Activated naive CD4-positive, alpha-beta T cell treated with anti-CD3 and anti-CD28 coated beads, Interleukin-2, amount 10 ng/mL, durations not matched to agents 7 days and 5 days (primary cell): Measurements from ENCODE around the gene ENKD1.
A peak's percentile ranks its signal among the peaks of the same experiment; 100 is the strongest.

Experiments
- CTCF ChIA-PET: fragments of 350-600 bp; sonication (Branson Sonifier 250); formaldehyde crosslinking; loops from one replicate; lab custom pipeline; 2021; ENCODE audit warnings: antibody characterized with exemption; lab: Charles Lee
- DNase-seq: peaks from one replicate; pipeline ENCODE4 v3.0.0-alpha.2; 2020
- H3K27ac Mint-ChIP-seq: one replicate; pipeline ENCODE4 v1.8.0; 2021; ENCODE audit warnings: mild to moderate bottlenecking, moderate library complexity, mixed read lengths
- H3K27me3 Mint-ChIP-seq: one replicate; pipeline ENCODE4 v1.8.0; 2021; ENCODE audit warnings: mild to moderate bottlenecking, mixed read lengths
- H3K36me3 Mint-ChIP-seq: one replicate; pipeline ENCODE4 v1.8.0; 2021; ENCODE audit warnings: mixed read lengths
- H3K4me1 Mint-ChIP-seq: one replicate; pipeline ENCODE4 v1.8.0; 2021; ENCODE audit warnings: mixed read lengths
- H3K4me3 Mint-ChIP-seq: one replicate; pipeline ENCODE4 v1.8.0; 2021; ENCODE audit warnings: mild to moderate bottlenecking, moderate library complexity, mixed read lengths
- H3K9me3 Mint-ChIP-seq: one replicate; pipeline ENCODE4 v1.8.0; 2021; ENCODE audit warnings: mixed read lengths

ENKD1 gene

GRCh38 chr16:67666559-67667452 is at the start of gene ENKD1, which contains the start of gene C16orf86:
Gene ENKD1 (minus strand): TSS chr16:67666750. CDS start chr16:67666442, 308 bp downstream.
Gene C16orf86 (plus strand): TSS chr16:67666814. CDS start chr16:67666971, 157 bp downstream.
- H3K4me1 Mint-ChIP-seq = peaks cover 33% of the 10 kb centered on the region

GRCh38 chr16:67716097-67716496 is 49.5 kb upstream of the ENKD1 start:
- Mint-ChIP-seq H3K4me1 (peaks cover 36% of the 10 kb centered on the region), H3K27ac (no peak overlapping the region), H3K36me3 (peaks cover 5% of the 10 kb centered on the region), H3K9me3 (no peaks in the 10 kb centered on the region), H3K4me3 (no peak overlapping the region), H3K27me3 (peaks cover 4% of the 10 kb centered on the region)
- no peak for DNase-seq
- CTCF ChIA-PET = interaction anchor here (0.8 to 1.3 kb wide), 2 partner anchors 34 to 100 kb away, joined by 3 to 4 read pairs; no protein-coding TSS in a partner anchor

More at GRCh38 chr16:67666559-67667452, at the start of gene ENKD1, which contains the start of gene C16orf86:
- CTCF ChIA-PET = interaction anchor here (0.6 to 10.0 kb wide), 15 partner anchors 10 to 195 kb away, joined by 3 to 151 read pairs (median 4); partner anchors contain the start of genes CARMIL2, CTCF and GFOD2
- Mint-ChIP-seq H3K27ac (peak within 1 kb of the TSS; percentile 86), H3K27me3 (peaks cover 4% of the 10 kb centered on the region), H3K36me3 (peaks cover 9% of the 10 kb centered on the region), H3K9me3 (no peaks in the 10 kb centered on the region), H3K4me3 (peak within 1 kb of the TSS; percentile 87)
- DNase-seq = peak; percentile 91

GRCh38 chr16:67714522-67714921 is 48.0 kb upstream of the ENKD1 start:
- peaks cover 22% of the 10 kb centered on the region for H3K4me1 Mint-ChIP-seq
- CTCF ChIA-PET = interaction anchor here (0.6 to 1.3 kb wide), 2 partner anchors 102 to 1512 kb away, joined by 3 to 4 read pairs; no protein-coding TSS in a partner anchor
- H3K27ac Mint-ChIP-seq = no peak overlapping the region
- DNase-seq = no peak
- peaks cover 4% of the 10 kb centered on the region for H3K27me3 Mint-ChIP-seq
- no peaks in the 10 kb centered on the region for H3K9me3 Mint-ChIP-seq
- no peak overlapping the region for H3K4me3 Mint-ChIP-seq
- peaks cover 6% of the 10 kb centered on the region for H3K36me3 Mint-ChIP-seq

- H3K27me3 Mint-ChIP-seq = no peaks in the 10 kb centered on the region
- peaks cover 22% of the 10 kb centered on the region for H3K4me1 Mint-ChIP-seq
- DNase-seq = no peak
- no peak overlapping the region for H3K4me3 Mint-ChIP-seq
- no peaks in the 10 kb centered on the region for H3K9me3 Mint-ChIP-seq
- peaks cover 6% of the 10 kb centered on the region for H3K36me3 Mint-ChIP-seq
- CTCF ChIA-PET = interaction anchor here (0.6 to 1.3 kb wide), 2 partner anchors 103 to 1513 kb away, joined by 3 to 4 read pairs; no protein-coding TSS in a partner anchor
- no peak overlapping the region for H3K27ac Mint-ChIP-seq
Observed at GRCh38 chr16:67713647-67714273, 47.2 kb upstream of the ENKD1 start.

- CTCF ChIA-PET = no interaction called here
- H3K4me1 Mint-ChIP-seq = peaks cover 3% of the 10 kb centered on the region
- H3K27me3 Mint-ChIP-seq = no peaks in the 10 kb centered on the region
- H3K27ac Mint-ChIP-seq = no peak overlapping the region
- no peak overlapping the region for H3K4me3 Mint-ChIP-seq
- H3K36me3 Mint-ChIP-seq = peaks cover 4% of the 10 kb centered on the region
- DNase-seq = no peak
- H3K9me3 Mint-ChIP-seq = no peaks in the 10 kb centered on the region
Observed at GRCh38 chr16:67710607-67711006, 44.1 kb upstream of the ENKD1 start.

GRCh38 chr16:67709050-67709449 is 42.5 kb upstream of the ENKD1 start:
- Mint-ChIP-seq H3K4me3 (no peak overlapping the region), H3K9me3 (no peaks in the 10 kb centered on the region), H3K4me1 (peaks cover 9% of the 10 kb centered on the region), H3K36me3 (peaks cover 4% of the 10 kb centered on the region), H3K27me3 (no peaks in the 10 kb centered on the region), H3K27ac (no peak overlapping the region)
- no peak for DNase-seq
- CTCF ChIA-PET = no interaction called here

GRCh38 chr16:67708368-67708771 is 41.8 kb upstream of the ENKD1 start:
- CTCF ChIA-PET = interaction anchor here (0.7 kb wide), 1 partner anchor 108 kb away, joined by 5 read pairs; no protein-coding TSS in a partner anchor

GRCh38 chr16:67707790-67708189 is 41.2 kb upstream of the ENKD1 start:
- CTCF ChIA-PET = interaction anchor here (0.7 kb wide), 1 partner anchor 109 kb away, joined by 5 read pairs; no protein-coding TSS in a partner anchor
- H3K4me3 Mint-ChIP-seq = no peak overlapping the region
- H3K36me3 Mint-ChIP-seq = peaks cover 4% of the 10 kb centered on the region
- no peaks in the 10 kb centered on the region for H3K9me3 Mint-ChIP-seq
- no peak overlapping the region for H3K27ac Mint-ChIP-seq
- no peaks in the 10 kb centered on the region for H3K27me3 Mint-ChIP-seq
- peaks cover 19% of the 10 kb centered on the region for H3K4me1 Mint-ChIP-seq
- DNase-seq = no peak

More at GRCh38 chr16:67708368-67708771, 41.8 kb upstream of the ENKD1 start:
- Mint-ChIP-seq H3K27me3 (no peaks in the 10 kb centered on the region), H3K9me3 (no peaks in the 10 kb centered on the region), H3K36me3 (peaks cover 4% of the 10 kb centered on the region), H3K27ac (no peak overlapping the region), H3K4me1 (peaks cover 13% of the 10 kb centered on the region), H3K4me3 (no peak overlapping the region)
- no peak for DNase-seq

- CTCF ChIA-PET = no interaction called here
- Mint-ChIP-seq H3K36me3 (peaks cover 4% of the 10 kb centered on the region), H3K9me3 (no peaks in the 10 kb centered on the region), H3K27ac (no peak overlapping the region), H3K27me3 (no peaks in the 10 kb centered on the region), H3K4me1 (peaks cover 19% of the 10 kb centered on the region), H3K4me3 (no peak overlapping the region)
- no peak for DNase-seq
Observed at GRCh38 chr16:67707210-67707609, 40.7 kb upstream of the ENKD1 start.

GRCh38 chr16:67704110-67704509 is 37.6 kb upstream of the ENKD1 start:
- Mint-ChIP-seq H3K4me1 (peaks cover 22% of the 10 kb centered on the region), H3K27me3 (no peaks in the 10 kb centered on the region), H3K27ac (no peak overlapping the region), H3K36me3 (no peaks in the 10 kb centered on the region), H3K9me3 (no peaks in the 10 kb centered on the region), H3K4me3 (no peak overlapping the region)
- no peak for DNase-seq
- CTCF ChIA-PET = no interaction called here

- H3K27ac Mint-ChIP-seq = peak overlapping the region; percentile 89
- H3K4me3 Mint-ChIP-seq = no peak overlapping the region
- CTCF ChIA-PET = no interaction called here
- peaks cover 22% of the 10 kb centered on the region for H3K4me1 Mint-ChIP-seq
- DNase-seq = peak; percentile 45
- peaks cover 1% of the 10 kb centered on the region for H3K36me3 Mint-ChIP-seq
- H3K27me3 Mint-ChIP-seq = no peaks in the 10 kb centered on the region
- no peaks in the 10 kb centered on the region for H3K9me3 Mint-ChIP-seq
Observed at GRCh38 chr16:67703626-67704025, 37.1 kb upstream of the ENKD1 start.

- Mint-ChIP-seq H3K4me1 (peaks cover 22% of the 10 kb centered on the region), H3K9me3 (no peaks in the 10 kb centered on the region), H3K36me3 (peaks cover 9% of the 10 kb centered on the region), H3K27ac (no peak overlapping the region), H3K27me3 (no peaks in the 10 kb centered on the region), H3K4me3 (no peak overlapping the region)
- CTCF ChIA-PET = no interaction called here
- no peak for DNase-seq
Observed at GRCh38 chr16:67702130-67702529, 35.6 kb upstream of the ENKD1 start.

- peaks cover 22% of the 10 kb centered on the region for H3K4me1 Mint-ChIP-seq
- no peaks in the 10 kb centered on the region for H3K9me3 Mint-ChIP-seq
- H3K36me3 Mint-ChIP-seq = peaks cover 9% of the 10 kb centered on the region
- DNase-seq = no peak
- H3K4me3 Mint-ChIP-seq = no peak overlapping the region
- CTCF ChIA-PET = no interaction called here
- H3K27ac Mint-ChIP-seq = no peak overlapping the region
- no peaks in the 10 kb centered on the region for H3K27me3 Mint-ChIP-seq
Observed at GRCh38 chr16:67701420-67701819, 34.9 kb upstream of the ENKD1 start.

- Mint-ChIP-seq H3K4me1 (peaks cover 17% of the 10 kb centered on the region), H3K36me3 (peaks cover 9% of the 10 kb centered on the region), H3K27ac (no peak overlapping the region), H3K9me3 (no peaks in the 10 kb centered on the region), H3K4me3 (no peak overlapping the region), H3K27me3 (no peaks in the 10 kb centered on the region)
- no peak for DNase-seq
- CTCF ChIA-PET = no interaction called here
Observed at GRCh38 chr16:67699265-67699664, 32.7 kb upstream of the ENKD1 start.
